ENCODE data around the gene EFCC1. TPM values are rescaled to one million over a fixed set of nuclear protein-coding genes. Genes with fewer than 3 reads are reported as not detected.

Gene EFCC1
- total and polyA plus RNA-seq, 2 of the 8 experiments (the other 6 are each of a cell fraction or from before 2014, with no cell fraction given), result 0.14 to 0.37 TPM

GRCh38 chr3:129013491-129013891 lies 12.4 kb downstream of the EFCC1 start:
- H2AFZ ChIP-seq (ENCODE audit: low read length), result no peak overlapping the region
- ChIA-PET CTCF (ENCODE audit: partially characterized antibody) (interaction anchor here (0.7 to 4.7 kb wide), 9 partner anchors 10 to 43 kb away, joined by 3 to 28 read pairs (median 4); no protein-coding TSS in a partner anchor), POLR2A (ENCODE audit: partially characterized antibody) (interaction anchor here (2.9 kb wide), 1 partner anchor 11 kb away, joined by 13 read pairs; the partner anchor contains the start of gene EFCC1)
- H3K27me3 ChIP-seq (replicated peaks in 1 of 4; ENCODE audit: control insufficient read depth in 3 of 4, extremely low read depth in 1 of 4, insufficient read depth in 3 of 4, low read length in 3 of 4), result peaks cover 0 to 4% (median 0%) of the 10 kb centered on the region in 4 experiments; a peak in 2 of 7 replicates
- H3K9ac ChIP-seq (replicated peaks in 1 of 4; ENCODE audit: extremely low read depth in 1 of 4, low read depth in 3 of 4, low read length in 3 of 4), result no peak overlapping the region
- no peak overlapping the region for H3K4me2 ChIP-seq (ENCODE audit: insufficient read depth in 1 of 2, low read depth in 2 of 2, low read length in 2 of 2)
- H4K91ac ChIP-seq (replicated peaks; ENCODE audit: insufficient read length, low read length), result no peak overlapping the region
- no peak overlapping the region for H3K18ac ChIP-seq (ENCODE audit: extremely low read depth, low read length)
- H3K23ac ChIP-seq (ENCODE audit: insufficient read length), result no peak overlapping the region
- peaks cover 0 to 7% (median 1%) of the 10 kb centered on the region in 4 experiments; a peak in 2 of 7 replicates for H3K4me1 ChIP-seq (replicated peaks in 1 of 4; ENCODE audit: control insufficient read depth in 3 of 4, insufficient read depth in 4 of 4, low read length in 3 of 4)
- no peak overlapping the region for H2AK5ac ChIP-seq (ENCODE audit: low read depth, low read length)
- DNase-seq (ENCODE audit: low read depth in 1 of 2, low spot score in 2 of 2), result no peak
- no peaks in the 10 kb centered on the region for H3K79me2 ChIP-seq (ENCODE audit: control insufficient read depth in 1 of 2, insufficient read depth in 2 of 2, low read length in 2 of 2)
- H4K5ac ChIP-seq (ENCODE audit: insufficient read length, low read depth, low read length), result no peak overlapping the region
- H2BK5ac ChIP-seq (ENCODE audit: low read depth, low read length), result no peak overlapping the region
- no peak overlapping the region for H2BK120ac ChIP-seq (replicated peaks; ENCODE audit: low read depth, low read length)
- no peak overlapping the region for H3K14ac ChIP-seq (ENCODE audit: insufficient read length)
- H2BK20ac ChIP-seq (ENCODE audit: low read length), result no peak overlapping the region
- no peak overlapping the region for H2BK15ac ChIP-seq (ENCODE audit: low read length)
- H4K8ac ChIP-seq (ENCODE audit: extremely low read depth, insufficient read depth, low read length), result no peak overlapping the region
- H3K56ac ChIP-seq (replicated peaks; ENCODE audit: insufficient read length, low read depth, low read length), result no peak overlapping the region
- WGBS, 2 experiments (ENCODE audit: extremely low coverage in 1 of 2, insufficient coverage in 1 of 2, insufficient read length in 1 of 2, insufficient replicate concordance in 2 of 2, low coverage in 1 of 2, low lambda C conversion rate in 2 of 2, missing lambda C conversion rate in 1 of 2), result 83% methylated on average over 3 of the region's 3 CpGs; no CpG with 5 or more reads in 1 of the 2 experiments
- no peaks in the 10 kb centered on the region for H3K79me1 ChIP-seq (ENCODE audit: low read depth, low read length)
- H3K23me2 ChIP-seq (ENCODE audit: low read depth, low read length), result no peaks in the 10 kb centered on the region
- no peak overlapping the region for H3K4ac ChIP-seq (replicated peaks; ENCODE audit: insufficient read length, low read depth, low read length)
- H4K20me1 ChIP-seq (replicated peaks in 1 of 2; ENCODE audit: control insufficient read depth in 1 of 2, insufficient read depth in 2 of 2, low read length in 2 of 2), result no peaks in the 10 kb centered on the region
- FAIRE-seq, result no peak
- H3K27ac ChIP-seq (ENCODE audit: low read depth, low read length), result no peak overlapping the region
- H3K9me3 ChIP-seq (ENCODE audit: insufficient read depth in 2 of 2, low read depth in 1 of 2, low read length in 1 of 2), result no peaks in the 10 kb centered on the region
- H2BK12ac ChIP-seq (ENCODE audit: low read depth, low read length), result no peak overlapping the region
- no peak overlapping the region for H3K4me3 ChIP-seq (ENCODE audit: extremely low read depth in 1 of 4, insufficient read depth in 2 of 4, low read depth in 3 of 4, low read length in 4 of 4)
- no peaks in the 10 kb centered on the region for H3K36me3 ChIP-seq (ENCODE audit: control insufficient read depth in 2 of 4, insufficient read depth in 4 of 4, low read length in 3 of 4)
- no peak for TF ChIP-seq BCL11A (IDR thresholded peaks at IDR 0.05; ENCODE audit: low read depth in 2 of 2, low read length in 2 of 2)
- TF ChIP-seq E2F6 (IDR thresholded peaks at IDR 0.05), result peak; percentile 97
- TF ChIP-seq HDAC6 (IDR thresholded peaks at IDR 0.05; ENCODE audit: low read depth, low read length), result no peak
- TF ChIP-seq SIN3A (conservative IDR thresholded peaks at IDR 0.05 in 1 of 2, IDR thresholded peaks at IDR 0.05 in 1 of 2; ENCODE audit: low read depth in 1 of 2, low read length in 2 of 2), result no peak
- no peak for TF ChIP-seq KDM5A (IDR thresholded peaks at IDR 0.05; ENCODE audit: low read length)
